GM18951 (cell line): ENCODE data around the gene NRL.
"Not testable (repeated sequence)": the region's sequence is repeated elsewhere in the genome, so short reads cannot be mapped to it uniquely, and the experiment has no call there.

Experiments used
- POLR2A ChIP-seq: IDR thresholded peaks from 4 replicates; pipeline ENCODE4 v1.6.1; 2011; ENCODE audit warnings: mild to moderate bottlenecking; ENCODE audit not compliant: insufficient read length, insufficient read depth; ENCODE audit errors: extremely low read depth
- in situ Hi-C: fragments of 300-500 bp; cut with MboI; formaldehyde crosslinking; loops from one replicate; pipeline ENCODE4 v1.12.0; 2022; ENCODE audit warnings: low sequenced_read_pairs, mixed read lengths, inconsistent platforms; ENCODE audit not compliant: unreplicated experiment

NRL gene

GRCh38 chr14:24055971-24056799, 58.6 kb downstream of the NRL start:
- in situ Hi-C loops = no loop called here

GRCh38 chr14:24054646-24055045, 60.1 kb downstream of the NRL start:
- TF ChIP-seq POLR2A = no peak

More at GRCh38 chr14:24055971-24056799, 58.6 kb downstream of the NRL start:
- no peak for TF ChIP-seq POLR2A

GRCh38 chr14:24054324-24054641, 60.5 kb downstream of the NRL start:
- in situ Hi-C loops = no loop called here
- no peak for TF ChIP-seq POLR2A

More at GRCh38 chr14:24054646-24055045, 60.1 kb downstream of the NRL start:
- in situ Hi-C loops = no loop called here

GRCh38 chr14:24053548-24054323, 61.0 kb downstream of the NRL start:
- no peak for TF ChIP-seq POLR2A
- in situ Hi-C loops = no loop called here

- no peak for TF ChIP-seq POLR2A
- in situ Hi-C loops = no loop called here
Measured at GRCh38 chr14:24052656-24053547, 61.8 kb downstream of the NRL start.

- in situ Hi-C loops = no loop called here
- TF ChIP-seq POLR2A = peak; percentile 60
Measured at GRCh38 chr14:24051789-24052655, 62.7 kb downstream of the NRL start, which contains the start of gene CARMIL3. CARMIL3 (plus strand) TSS chr14:24052009; CDS start chr14:24052154, 145 bp downstream.

GRCh38 chr14:24051176-24051788, 63.5 kb downstream of the NRL start:
- in situ Hi-C loops = no loop called here
- TF ChIP-seq POLR2A = no peak

GRCh38 chr14:24050753-24051152, 64.0 kb downstream of the NRL start:
- in situ Hi-C loops = not testable (repeated sequence)

GRCh38 chr14:24049002-24049401, 65.7 kb downstream of the NRL start:
- in situ Hi-C loops = not testable (repeated sequence)

- in situ Hi-C loops = no loop called here
- no peak for TF ChIP-seq POLR2A
Measured at GRCh38 chr14:24042746-24043145, 72.0 kb downstream of the NRL start.

- in situ Hi-C loops = no loop called here
- TF ChIP-seq POLR2A = no peak
Measured at GRCh38 chr14:24040692-24041091, 74.1 kb downstream of the NRL start.

GRCh38 chr14:24038686-24039085, 76.1 kb downstream of the NRL start:
- no peak for TF ChIP-seq POLR2A
- in situ Hi-C loops = no loop called here
